PC-3 (cell line): Measurements from ENCODE around the gene GPR22. TPM values are rescaled to one million over a fixed set of nuclear protein-coding genes. Genes with fewer than 3 reads are reported as not detected.

Experiments
- ATAC-seq: fragments of 200-7000 bp; cut with Tn5 transposase; 2 replicates; pipeline ENCODE4 v1.9.1; 2020; ENCODE audit warnings: mild to moderate bottlenecking, moderate library complexity
- BruUV-seq: library from RNA; stranded (reverse); fragments of 400-500 nt; replicated peaks from 2 replicates; lab custom pipeline; 2021; lab: Mats Ljungman, UMichigan
- CTCF ChIA-PET: fragments of 300-600 bp; sonication (Branson Sonifier 250); formaldehyde crosslinking; loops from one replicate; lab custom pipeline; 2022; ENCODE audit warnings: antibody characterized with exemption; lab: Charles Lee
- POLR2A ChIA-PET: fragments of 300-600 bp; sonication (Branson Sonifier 250); formaldehyde crosslinking; loops from one replicate; lab custom pipeline; 2022; ENCODE audit warnings: antibody characterized with exemption; ENCODE audit not compliant: unreplicated experiment; lab: Charles Lee
- DNase-seq: peaks from one replicate; pipeline ENCODE4 v3.0.0-alpha.2; 2015
- H2AFZ ChIP-seq: fragments of 300-600 bp; sonication (generic); 2 replicates; pipeline ENCODE4 v1.6.0; 2016; ENCODE audit warnings: antibody characterized with exemption, low read length
- H3F3A ChIP-seq: fragments of 300-600 bp; sonication (generic); one replicate; pipeline ENCODE4 v1.6.0; 2017; ENCODE audit warnings: antibody characterized with exemption, low read length, control low read depth, mild to moderate bottlenecking; ENCODE audit not compliant: unreplicated experiment
- H3K27ac ChIP-seq: fragments of 300-600 bp; sonication (generic); 2 replicates; pipeline ENCODE4 v1.5.1; 2016; ENCODE audit warnings: mild to moderate bottlenecking, low read length
- H3K27me3 ChIP-seq: fragments of 300-600 bp; sonication (generic); 2 replicates; pipeline ENCODE4 v1.6.1; 2016; ENCODE audit warnings: low read length, mixed read lengths
- H3K36me3 ChIP-seq: fragments of 300-600 bp; sonication (generic); 2 replicates; pipeline ENCODE4 v1.6.1; 2016; ENCODE audit warnings: low read depth, mixed run types, low read length, mixed read lengths
- H3K4me1 ChIP-seq: fragments of 300-600 bp; sonication (generic); 2 replicates; pipeline ENCODE4 v1.5.1; 2016; ENCODE audit warnings: low read length; ENCODE audit not compliant: insufficient read depth
- H3K4me2 ChIP-seq: fragments of 300-600 bp; sonication (generic); 2 replicates; pipeline ENCODE4 v1.6.0; 2016; ENCODE audit warnings: low read length
- H3K4me3 ChIP-seq: fragments of 300-600 bp; sonication (generic); 2 replicates; pipeline ENCODE4 v1.5.1; 2016; ENCODE audit warnings: mild to moderate bottlenecking, low read length, mixed read lengths
- H3K79me2 ChIP-seq: fragments of 300-600 bp; sonication (generic); 2 replicates; pipeline ENCODE4 v1.6.1; 2017; ENCODE audit warnings: low read length, mixed read lengths
- H3K9ac ChIP-seq: fragments of 300-600 bp; sonication (generic); 2 replicates; pipeline ENCODE4 v1.6.0; 2016; ENCODE audit warnings: mild to moderate bottlenecking, low read length
- H3K9me2 ChIP-seq: fragments of 300-600 bp; sonication (generic); replicated peaks from 2 replicates; pipeline ENCODE4 v1.6.1; 2016; ENCODE audit warnings: mixed run types, low read length, mixed read lengths
- H3K9me3 ChIP-seq: fragments of 300-600 bp; sonication (generic); 2 replicates; pipeline ENCODE4 v1.6.1; 2016; ENCODE audit warnings: low read length, mixed read lengths
- H4K20me1 ChIP-seq: fragments of 300-600 bp; sonication (generic); 2 replicates; pipeline ENCODE4 v1.6.1; 2016; ENCODE audit warnings: low read length, mixed read lengths
- EZH2 ChIP-seq: fragments of 300-600 bp; sonication (generic); IDR thresholded peaks from one replicate; pipeline ENCODE4 v1.6.1; 2017; ENCODE audit warnings: antibody characterized with exemption, mild to moderate bottlenecking, low read length; ENCODE audit not compliant: unreplicated experiment
- EZH2phosphoT487 ChIP-seq: fragments of 300-600 bp; sonication (generic); IDR thresholded peaks from 2 replicates; pipeline ENCODE4 v1.6.1; 2018; ENCODE audit warnings: mild to moderate bottlenecking, antibody characterized with exemption, low read length, borderline replicate concordance
- intact Hi-C: fragments of 100-400 bp; cut with micrococcal nuclease; formaldehyde crosslinking; loops from 2 replicates; pipeline ENCODE4 v1.9.0; 2023
- total RNA-seq: library from RNA; depleted of rRNA; stranded (reverse); fragments of >200 nt; gene quantifications from 2 replicates; pipeline ENCODE4 v1.2.3, GENCODE V29; 2014
- TF ChIP-seq, protein P1 (sequence below): fragments of 300-600 bp; sonication (generic); conservative IDR thresholded peaks from 2 replicates; pipeline ENCODE4 v1.5.1; 2017; ENCODE audit warnings: antibody characterized with exemption, low read depth, mild to moderate bottlenecking, low read length

GPR22 gene
- total RNA-seq, 1 experiment from 2014 or later: not detected

DNA sequence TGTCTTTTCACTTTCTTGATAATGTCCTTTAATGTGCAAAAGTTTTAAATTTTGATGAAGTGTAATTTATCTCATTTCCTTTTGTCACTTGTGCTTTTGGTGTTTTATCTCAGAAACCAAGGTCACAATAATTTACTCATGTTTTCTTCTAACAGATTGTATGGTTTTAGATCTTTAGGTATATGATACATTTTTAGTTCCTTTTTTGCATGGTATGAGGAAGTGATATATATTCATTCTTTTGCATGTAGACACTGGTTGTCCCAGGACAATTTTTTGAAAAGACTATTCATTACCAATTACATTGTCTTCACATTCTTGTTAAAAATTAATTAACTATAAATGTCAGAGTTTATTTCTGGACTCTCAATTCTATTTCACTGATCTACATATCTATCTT is 39.8 kb upstream of the GPR22 start:
- H3K4me1 ChIP-seq: no peaks in the 10 kb centered on the region
- no peaks in the 10 kb centered on the region for H3K79me2 ChIP-seq
- ATAC-seq: no peak
- BruUV-seq: no TSS peak
- H3K36me3 ChIP-seq: no peaks in the 10 kb centered on the region
- H3K4me2 ChIP-seq: no peak overlapping the region
- H3K4me3 ChIP-seq: no peak overlapping the region
- H3K9me2 ChIP-seq: no peaks in the 10 kb centered on the region
- TF ChIP-seq EZH2phosphoT487 (no peak), EZH2 (no peak)
- TF ChIP-seq, protein P1, sequence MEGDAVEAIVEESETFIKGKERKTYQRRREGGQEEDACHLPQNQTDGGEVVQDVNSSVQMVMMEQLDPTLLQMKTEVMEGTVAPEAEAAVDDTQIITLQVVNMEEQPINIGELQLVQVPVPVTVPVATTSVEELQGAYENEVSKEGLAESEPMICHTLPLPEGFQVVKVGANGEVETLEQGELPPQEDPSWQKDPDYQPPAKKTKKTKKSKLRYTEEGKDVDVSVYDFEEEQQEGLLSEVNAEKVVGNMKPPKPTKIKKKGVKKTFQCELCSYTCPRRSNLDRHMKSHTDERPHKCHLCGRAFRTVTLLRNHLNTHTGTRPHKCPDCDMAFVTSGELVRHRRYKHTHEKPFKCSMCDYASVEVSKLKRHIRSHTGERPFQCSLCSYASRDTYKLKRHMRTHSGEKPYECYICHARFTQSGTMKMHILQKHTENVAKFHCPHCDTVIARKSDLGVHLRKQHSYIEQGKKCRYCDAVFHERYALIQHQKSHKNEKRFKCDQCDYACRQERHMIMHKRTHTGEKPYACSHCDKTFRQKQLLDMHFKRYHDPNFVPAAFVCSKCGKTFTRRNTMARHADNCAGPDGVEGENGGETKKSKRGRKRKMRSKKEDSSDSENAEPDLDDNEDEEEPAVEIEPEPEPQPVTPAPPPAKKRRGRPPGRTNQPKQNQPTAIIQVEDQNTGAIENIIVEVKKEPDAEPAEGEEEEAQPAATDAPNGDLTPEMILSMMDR: no peak
- H3K9me3 ChIP-seq: no peaks in the 10 kb centered on the region
- intact Hi-C loops: no loop called here
- DNase-seq: no peak
- ChIA-PET CTCF (no interaction called here), POLR2A (no interaction called here)
- no peaks in the 10 kb centered on the region for H3F3A ChIP-seq
- H3K27me3 ChIP-seq: no peaks in the 10 kb centered on the region
- H2AFZ ChIP-seq: no peak overlapping the region
- no peaks in the 10 kb centered on the region for H4K20me1 ChIP-seq
- H3K9ac ChIP-seq: no peak overlapping the region
- H3K27ac ChIP-seq: no peak overlapping the region

DNA sequence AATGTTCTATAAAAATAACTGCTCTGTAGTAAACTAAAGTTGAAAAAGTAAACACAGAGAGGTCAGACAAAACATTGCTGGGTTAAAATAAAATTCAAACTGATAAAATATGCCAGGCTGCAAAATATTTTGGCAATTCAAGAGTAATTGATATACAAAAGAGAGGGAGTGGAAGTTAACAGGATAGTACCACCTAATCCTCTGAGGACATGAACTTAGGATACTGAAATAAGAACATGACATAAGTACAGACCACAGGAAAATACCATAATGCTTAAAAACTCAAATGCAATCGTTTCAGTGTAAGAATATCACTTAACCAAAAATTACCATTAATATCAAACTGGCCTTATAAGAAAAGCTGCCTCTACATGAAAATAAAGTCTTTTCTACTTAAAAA is 37.6 kb upstream of the GPR22 start:
- no TSS peak for BruUV-seq
- Histone ChIP-seq H3K79me2 (no peaks in the 10 kb centered on the region), H3K4me2 (no peak overlapping the region), H3K4me1 (no peaks in the 10 kb centered on the region), H3K36me3 (no peaks in the 10 kb centered on the region), H3K4me3 (no peak overlapping the region), H3K9me3 (no peaks in the 10 kb centered on the region), H3K9ac (no peak overlapping the region), H4K20me1 (no peaks in the 10 kb centered on the region), H3K9me2 (no peaks in the 10 kb centered on the region), H3K27ac (no peak overlapping the region), H3F3A (no peaks in the 10 kb centered on the region), H3K27me3 (no peaks in the 10 kb centered on the region), H2AFZ (no peak overlapping the region)
- TF ChIP-seq EZH2 (no peak), EZH2phosphoT487 (no peak)
- DNase-seq (no peak), ATAC-seq (no peak)
- intact Hi-C loops: no loop called here
- ChIA-PET CTCF (no interaction called here), POLR2A (no interaction called here)

DNA sequence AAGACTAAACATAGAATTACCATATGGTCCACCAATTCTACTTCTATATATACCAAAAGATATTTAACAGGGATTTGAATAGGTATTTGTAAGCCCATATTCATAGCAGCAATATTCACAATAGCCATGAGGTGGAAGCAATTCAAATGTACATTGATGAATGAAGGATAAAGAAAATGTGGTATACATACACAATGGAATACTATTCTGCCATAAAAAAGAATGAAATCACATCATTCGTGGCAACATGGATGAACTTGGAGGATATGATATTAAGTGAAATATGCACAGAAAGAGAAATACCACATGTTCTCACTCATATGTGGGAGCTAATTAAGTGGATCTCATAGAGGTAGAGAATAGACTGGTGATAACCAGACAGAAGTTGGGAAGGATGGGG is 34.1 kb upstream of the GPR22 start:
- intact Hi-C loops: no loop called here
- no TSS peak for BruUV-seq

More for the DNA sequence above, 34.1 kb upstream of the GPR22 start:
- Histone ChIP-seq H3K27me3 (no peaks in the 10 kb centered on the region), H3K9me3 (no peaks in the 10 kb centered on the region), H3K27ac (no peak overlapping the region), H3K4me3 (no peak overlapping the region), H2AFZ (no peak overlapping the region), H3K9ac (no peak overlapping the region), H3K36me3 (no peaks in the 10 kb centered on the region), H4K20me1 (no peaks in the 10 kb centered on the region), H3K4me2 (no peak overlapping the region), H3K4me1 (no peaks in the 10 kb centered on the region), H3K79me2 (no peaks in the 10 kb centered on the region), H3K9me2 (no peaks in the 10 kb centered on the region), H3F3A (no peaks in the 10 kb centered on the region)
- CTCF ChIA-PET: no interaction called here
- no peak for ATAC-seq
- POLR2A ChIA-PET: no interaction called here
- TF ChIP-seq, protein P1: no peak
- no peak for DNase-seq
